Activated CD8-positive, alpha-beta memory T cell treated with anti-CD3 and anti-CD28 coated beads, Interleukin-2, amount 50 U/mL, for 4 hours (primary cell): Measurements from ENCODE around the gene MITF.

Experiments
- DNase-seq: peaks from one replicate; pipeline ENCODE4 v3.0.0-alpha.2; 2020

MITF gene

DNA sequence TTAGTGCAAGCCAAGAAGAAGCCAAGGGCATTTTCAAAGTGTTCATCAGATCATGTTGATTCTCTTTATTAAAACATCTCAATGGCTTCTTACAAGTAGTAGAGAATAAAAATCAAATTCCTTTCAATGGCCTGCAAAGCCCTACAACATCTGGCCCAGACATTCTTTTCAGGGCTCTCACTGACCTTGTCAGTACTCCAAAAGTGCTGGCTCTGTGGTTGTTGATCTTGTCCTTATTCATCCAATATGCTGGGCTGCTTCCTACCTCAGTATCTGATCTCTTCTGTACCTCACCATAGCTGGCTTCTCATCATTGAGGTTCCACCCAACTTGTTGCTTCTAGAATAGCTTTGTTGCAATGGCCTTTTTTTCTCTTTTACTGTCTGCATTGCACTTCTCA lies 186.2 kb downstream of the MITF start:
- DNase-seq, result no peak

DNA sequence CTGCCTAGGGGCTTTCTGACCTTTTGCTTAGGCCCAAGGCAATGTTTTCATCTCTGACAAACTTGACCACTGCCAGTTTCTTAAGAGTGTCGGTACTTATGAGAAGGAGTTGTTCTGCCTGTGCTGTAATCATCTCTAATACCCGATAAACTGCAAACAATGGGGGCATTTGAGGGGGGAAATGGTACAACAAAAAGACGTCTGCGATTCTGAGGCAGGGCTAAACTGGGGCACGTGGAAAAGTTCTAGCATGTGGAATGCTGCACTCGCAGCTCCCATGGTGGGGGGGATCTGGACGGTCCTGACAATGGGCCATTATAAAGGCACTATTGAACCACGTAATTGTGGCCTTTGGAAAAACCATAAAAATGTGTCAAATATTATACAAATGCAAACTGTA lies 187.1 kb downstream of the MITF start:
- DNase-seq, result no peak

DNA sequence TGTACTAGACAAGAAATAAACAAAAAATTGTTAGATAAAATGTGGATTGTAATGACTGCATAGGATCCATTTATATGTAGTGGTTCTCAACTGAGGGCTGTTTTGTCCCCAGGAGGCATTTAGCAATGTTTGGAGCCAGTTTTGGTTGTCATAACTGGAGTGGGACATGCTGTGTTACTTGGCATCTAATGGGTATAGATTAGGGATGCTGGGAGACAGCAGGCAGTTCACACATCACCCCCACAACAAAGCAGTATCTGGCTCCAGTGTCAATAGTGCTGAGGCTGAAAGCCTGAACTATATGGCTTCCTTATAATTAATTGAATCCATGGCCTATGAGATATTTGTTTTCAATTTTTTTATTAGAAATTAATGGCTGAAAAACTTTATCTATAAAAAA lies 188.3 kb downstream of the MITF start:
- DNase-seq, result no peak

DNA sequence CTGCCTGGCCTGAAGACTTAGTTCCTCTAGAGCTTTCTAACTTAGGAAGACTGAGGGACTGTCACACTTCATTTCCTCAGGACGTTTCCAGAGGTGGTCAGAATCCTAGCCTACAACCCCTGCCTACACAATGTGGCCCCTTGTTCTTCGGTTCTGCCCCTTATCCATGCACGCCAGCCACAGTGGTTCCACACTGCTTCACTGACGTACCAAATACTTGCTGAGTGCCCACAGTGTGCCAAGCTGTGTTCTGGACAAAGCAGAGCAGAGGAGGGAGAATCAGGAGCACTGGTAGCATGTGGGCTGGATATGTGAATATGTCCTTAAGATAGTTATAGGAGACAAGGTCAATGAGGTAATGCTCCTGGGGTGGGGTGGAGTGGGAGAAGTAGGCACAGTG lies 189.8 kb downstream of the MITF start:
- DNase-seq, result no peak

DNA sequence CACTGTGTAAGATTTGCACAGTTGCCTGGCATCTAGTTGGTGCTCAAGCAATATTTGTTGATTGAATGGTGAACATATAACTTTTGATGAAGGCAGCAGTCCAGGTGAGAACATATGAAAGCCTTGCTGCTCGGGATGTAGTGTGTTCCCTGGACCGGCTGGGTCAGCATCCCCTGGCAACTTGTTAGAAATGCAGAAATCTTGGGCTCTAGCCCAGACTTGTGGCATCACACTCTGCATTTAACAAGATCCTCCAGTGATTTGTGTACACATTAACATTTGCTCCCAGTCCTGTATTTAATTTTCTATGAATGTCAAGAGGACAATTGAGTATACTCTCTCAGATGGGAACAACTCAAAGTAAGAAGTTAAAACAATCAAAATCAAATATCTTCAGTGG lies 191.3 kb downstream of the MITF start:
- no peak for DNase-seq

DNA sequence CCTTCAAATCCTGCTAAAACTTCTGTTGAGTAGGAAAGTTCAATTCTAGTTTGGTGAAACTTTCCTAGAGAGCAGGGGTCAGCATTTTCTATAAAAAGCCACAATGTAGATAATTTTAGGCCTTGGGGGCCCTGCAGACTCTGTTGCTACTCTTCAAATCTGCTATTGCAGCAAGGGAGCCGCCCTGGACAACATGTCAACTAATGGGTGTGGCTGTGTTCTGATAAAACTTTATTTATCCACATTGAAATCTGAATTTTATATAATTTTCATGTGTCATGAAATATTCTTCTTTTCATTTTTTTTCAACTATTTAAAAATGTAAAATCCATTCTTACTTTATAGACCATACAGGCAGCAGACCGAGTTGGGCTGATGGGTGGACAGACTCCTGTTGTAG lies 192.8 kb downstream of the MITF start:
- DNase-seq, result no peak

- no peak for DNase-seq
Measured at GRCh38 chr3:69932501-69932900, 193.2 kb downstream of the MITF start.

GRCh38 chr3:69934398-69934797 lies 195.1 kb downstream of the MITF start:
- no peak for DNase-seq

- DNase-seq, result no peak
Measured at GRCh38 chr3:69936266-69936665, 197.0 kb downstream of the MITF start.

- no peak for DNase-seq
Measured at GRCh38 chr3:69938061-69938460, 198.8 kb downstream of the MITF start.

DNA sequence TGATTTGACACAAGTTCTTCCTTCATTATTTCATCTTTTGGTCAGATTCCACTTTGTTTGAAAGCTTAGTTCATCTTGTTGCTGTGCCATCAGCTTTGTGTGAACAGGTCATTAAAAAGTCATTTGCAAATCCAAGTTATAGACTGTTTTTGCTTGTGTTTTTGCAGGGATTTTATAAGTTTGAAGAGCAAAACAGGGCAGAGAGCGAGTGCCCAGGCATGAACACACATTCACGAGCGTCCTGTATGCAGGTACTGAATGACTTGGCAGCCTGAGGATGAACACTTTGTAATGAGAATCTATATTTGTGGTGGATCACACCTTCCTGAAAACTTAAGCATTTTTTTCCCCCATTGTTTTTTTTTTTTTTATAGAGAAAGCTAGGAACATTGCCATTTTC lies 199.7 kb downstream of the MITF start:
- DNase-seq, result no peak

DNA sequence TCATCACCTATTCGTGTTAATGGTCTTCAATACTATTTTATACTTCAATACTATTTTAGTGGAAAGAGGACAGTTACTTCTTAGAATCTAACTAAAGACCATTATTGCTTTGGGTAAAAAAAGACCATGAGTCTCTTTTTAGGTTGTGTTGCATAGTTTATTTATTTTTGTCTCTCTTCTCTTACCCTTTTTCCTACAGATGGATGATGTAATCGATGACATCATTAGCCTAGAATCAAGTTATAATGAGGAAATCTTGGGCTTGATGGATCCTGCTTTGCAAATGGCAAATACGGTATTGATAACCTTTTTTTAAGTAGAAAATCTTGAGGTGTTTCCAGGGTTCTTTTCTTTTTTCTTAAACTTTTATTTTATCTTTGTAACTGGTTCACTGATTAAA lies 201.8 kb downstream of the MITF start:
- no peak for DNase-seq

GRCh38 chr3:69941439-69942176 lies 202.3 kb downstream of the MITF start:
- no peak for DNase-seq

- DNase-seq, result no peak
Measured at GRCh38 chr3:69944931-69945493, 205.7 kb downstream of the MITF start.

GRCh38 chr3:69948246-69948862 lies 209.1 kb downstream of the MITF start:
- DNase-seq, result no peak

DNA sequence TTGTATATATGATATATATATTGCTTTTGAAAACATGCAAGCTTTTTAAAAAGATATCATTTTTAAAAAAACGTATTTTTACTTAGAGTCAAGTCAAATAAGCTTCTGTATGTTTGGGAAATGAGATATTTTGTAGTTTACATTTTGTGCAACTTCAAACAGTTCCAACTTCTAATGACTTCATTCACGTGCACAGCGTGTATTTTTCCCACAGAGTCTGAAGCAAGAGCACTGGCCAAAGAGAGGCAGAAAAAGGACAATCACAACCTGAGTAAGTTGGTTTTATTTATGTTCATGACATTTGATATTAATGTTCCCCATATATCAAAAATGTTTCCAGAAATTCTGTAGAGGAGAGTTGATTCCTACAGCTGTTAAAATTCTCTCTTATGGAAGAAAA lies 212.4 kb downstream of the MITF start:
- DNase-seq, result no peak

- DNase-seq, result no peak
Measured at GRCh38 chr3:69959581-69959980, 220.3 kb downstream of the MITF start.

DNA sequence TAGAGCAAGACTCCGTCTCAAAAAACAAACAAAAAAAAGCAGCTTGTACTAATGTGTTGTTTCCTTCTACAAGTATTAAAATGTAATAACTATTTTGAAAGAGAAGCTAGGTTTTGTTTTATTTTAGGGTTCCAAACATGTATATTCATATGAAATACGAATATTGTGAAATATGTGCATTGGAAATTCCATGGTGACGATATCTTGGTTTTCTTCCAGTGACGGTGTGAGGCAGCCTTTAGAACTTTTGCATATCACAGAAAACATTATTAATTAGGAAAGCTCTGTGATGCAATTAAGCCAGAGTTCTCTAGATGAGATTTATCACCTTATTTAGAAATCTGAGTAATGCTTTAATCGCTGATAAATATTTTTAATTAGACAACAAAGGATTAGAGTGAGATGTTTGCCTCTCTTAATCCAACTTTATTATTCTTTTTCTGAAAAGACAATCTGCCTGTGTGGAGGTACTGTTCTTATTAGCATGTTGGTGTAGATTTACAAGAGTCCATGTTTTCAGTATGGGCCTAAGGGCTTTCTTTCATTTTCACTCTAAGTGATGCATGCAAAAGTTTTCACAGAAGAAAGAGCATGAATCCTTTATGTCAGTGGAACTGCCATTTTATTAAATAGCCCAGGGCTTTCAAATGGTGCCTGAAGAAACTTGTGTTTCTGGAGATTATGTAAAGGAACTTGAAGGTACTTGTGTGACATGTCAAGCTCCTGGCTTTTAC lies 222.6 kb downstream of the MITF start:
- no peak for DNase-seq

GRCh38 chr3:69963643-69964042 lies 224.4 kb downstream of the MITF start:
- no peak for DNase-seq

GRCh38 chr3:69967156-69967555 lies 227.9 kb downstream of the MITF start:
- DNase-seq, result no peak

- DNase-seq, result no peak
Measured at GRCh38 chr3:69970827-69971226, 231.6 kb downstream of the MITF start.

GRCh38 chr3:69972672-69973071 lies 233.4 kb downstream of the MITF start:
- DNase-seq, result no peak

GRCh38 chr3:69976021-69976420 lies 236.8 kb downstream of the MITF start:
- DNase-seq, result no peak
